Measurements from ENCODE around the gene SOX13.
"Not testable (repeated sequence)": the region's sequence is repeated elsewhere in the genome, so short reads cannot be mapped to it uniquely, and the experiment has no call there.

The SOX13 gene

DNA sequence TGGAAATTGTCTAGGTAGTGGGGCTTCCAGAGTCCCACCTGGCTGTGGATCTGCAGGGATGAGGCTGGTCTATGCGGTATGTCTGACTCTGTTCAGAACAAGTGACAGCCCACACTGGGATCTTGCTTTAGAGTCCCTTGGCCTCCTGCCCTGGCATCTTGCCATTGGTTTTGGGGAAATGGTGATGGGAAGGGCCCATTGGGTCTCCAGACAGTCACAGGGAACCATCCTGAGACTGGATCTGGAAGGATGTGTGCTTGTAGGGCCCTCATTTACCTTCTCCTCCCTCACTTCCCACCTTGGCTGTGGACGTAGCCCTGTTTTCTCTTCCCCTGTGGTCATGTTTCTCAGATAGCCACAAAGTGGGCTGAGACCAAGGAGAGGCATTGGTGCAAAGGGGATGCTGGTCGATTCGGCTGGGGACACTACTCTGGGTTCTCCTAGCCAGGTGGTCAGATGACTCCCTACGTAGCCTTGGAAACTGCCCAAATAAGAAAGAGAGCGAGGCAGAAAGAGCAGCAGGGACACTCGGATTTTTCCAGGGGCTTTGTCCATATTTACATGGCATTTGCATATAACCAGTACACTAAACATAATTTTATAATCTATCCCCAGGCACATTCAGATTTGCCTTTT, 15.1 kb downstream of the SOX13 start:
- DNase-seq: no peak

DNA sequence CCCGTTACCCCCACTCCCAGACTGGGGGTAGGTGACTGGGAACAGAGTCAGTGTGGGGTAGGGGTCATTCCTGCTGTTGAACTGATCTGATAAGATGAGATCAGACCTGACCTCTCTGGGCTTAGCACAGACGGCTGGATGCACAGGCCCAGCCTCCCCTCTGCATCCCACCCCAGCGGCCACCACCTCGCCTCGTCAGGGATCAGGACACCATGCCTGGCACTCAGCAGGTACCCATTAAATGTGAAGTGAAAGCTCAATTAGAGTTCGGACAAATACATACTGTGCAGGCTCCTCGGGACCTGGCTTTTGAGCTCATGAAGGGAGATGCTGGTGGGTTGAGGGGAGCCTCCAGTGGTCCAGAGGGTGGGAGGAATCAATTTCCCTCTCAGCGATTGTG, 15.7 kb downstream of the SOX13 start:
- DNase-seq: no peak

DNA sequence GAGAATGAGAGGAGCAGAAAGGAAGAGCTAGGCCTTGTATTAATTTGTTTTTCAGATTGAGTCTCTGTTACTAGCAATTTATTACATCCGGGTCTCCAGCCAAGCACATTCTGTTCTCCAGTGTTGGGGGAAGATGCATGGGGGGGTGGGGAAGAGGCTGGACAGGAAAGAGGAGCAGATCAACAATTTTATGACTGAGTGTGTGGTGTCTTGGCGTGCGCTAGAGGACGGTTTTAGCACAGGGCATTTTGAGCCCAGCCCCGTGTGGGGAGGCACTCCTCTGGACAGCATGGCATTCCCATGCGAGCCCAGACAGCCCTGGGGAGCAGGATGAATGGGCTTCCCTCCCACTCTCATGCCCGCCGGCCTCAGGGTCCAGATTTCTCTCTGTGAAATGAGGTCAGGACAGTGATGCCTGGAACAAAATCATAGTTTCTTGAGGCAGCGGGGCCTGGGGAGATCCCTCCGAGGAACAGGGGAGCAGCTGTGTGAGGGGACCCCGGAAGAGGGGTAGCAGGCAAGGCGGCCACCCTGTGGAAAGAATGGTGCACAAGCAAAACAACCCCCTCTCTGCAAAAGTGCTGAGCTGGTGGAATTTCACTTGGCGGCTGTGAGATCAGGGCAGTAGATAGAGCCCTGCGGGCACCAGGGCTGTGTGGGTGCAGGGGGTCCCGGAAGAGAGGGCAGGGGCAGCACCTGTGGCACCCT, 16.3 kb downstream of the SOX13 start:
- DNase-seq: no peak

DNA sequence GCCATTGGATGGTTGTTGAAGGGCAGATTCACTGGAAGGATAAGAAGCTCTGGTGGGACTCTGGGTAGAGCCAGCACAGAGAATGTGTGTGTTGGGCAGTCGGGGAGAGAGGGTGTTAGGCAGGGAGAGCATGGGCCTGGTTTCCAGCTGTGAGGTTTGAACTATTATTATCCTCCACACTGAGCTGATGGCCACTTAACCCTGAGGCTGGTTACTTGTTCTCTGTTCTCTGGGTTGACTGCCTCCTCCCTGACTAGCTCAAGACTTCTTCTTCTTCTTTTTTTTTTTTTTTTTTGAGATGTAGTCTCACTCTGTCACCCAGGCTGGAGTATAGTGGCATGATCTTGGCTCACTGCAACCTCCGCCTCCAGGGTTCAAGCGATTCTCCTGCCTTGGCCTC, 17.2 kb downstream of the SOX13 start:
- not testable (repeated sequence) for DNase-seq

DNA sequence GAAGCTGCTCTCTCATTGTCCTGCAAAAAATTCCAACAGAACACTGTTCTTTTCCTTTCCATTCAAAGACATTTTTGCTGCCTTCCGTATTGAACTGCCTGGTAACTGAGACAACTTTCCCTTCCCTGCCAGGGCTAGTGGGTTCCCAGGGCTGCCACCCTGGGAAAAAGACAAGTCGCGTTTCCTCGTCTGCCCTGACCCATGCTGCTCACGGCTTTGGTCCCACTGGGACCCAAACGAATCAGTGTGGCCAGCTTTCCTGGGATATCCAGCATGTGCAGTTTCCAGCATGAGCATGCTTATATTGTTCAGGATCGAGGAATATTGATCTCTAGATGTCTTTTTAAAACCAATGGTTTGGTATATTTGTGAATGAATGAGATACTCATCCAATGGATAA, 18.2 kb downstream of the SOX13 start:
- no peak for DNase-seq

DNA sequence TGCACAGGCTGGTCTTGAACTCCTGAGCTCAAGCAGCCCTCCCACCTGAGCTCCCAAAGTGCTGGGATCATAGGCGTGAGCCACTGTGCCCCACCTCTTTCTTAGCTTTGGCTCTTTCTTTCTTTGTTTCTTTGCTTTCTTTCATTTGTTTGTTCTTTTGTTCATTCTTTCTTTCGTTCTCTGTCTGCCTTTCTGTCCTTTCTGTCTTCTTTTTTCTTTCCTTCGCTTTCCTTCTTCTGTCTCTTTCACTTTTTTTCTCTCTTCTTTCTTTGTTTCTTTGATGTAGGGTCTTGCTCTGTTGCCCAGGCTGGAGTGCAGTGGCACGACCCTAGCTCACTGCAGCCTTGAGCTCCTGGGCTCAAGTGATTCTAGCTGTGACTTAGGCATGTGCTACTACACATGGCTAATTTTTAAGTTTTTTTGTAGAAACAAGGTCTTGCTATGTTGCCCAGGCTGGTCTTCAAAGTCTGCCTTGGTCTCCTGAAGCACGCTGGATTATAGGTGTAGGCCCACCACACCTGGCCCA, 18.9 kb downstream of the SOX13 start:
- no peak for DNase-seq

DNA sequence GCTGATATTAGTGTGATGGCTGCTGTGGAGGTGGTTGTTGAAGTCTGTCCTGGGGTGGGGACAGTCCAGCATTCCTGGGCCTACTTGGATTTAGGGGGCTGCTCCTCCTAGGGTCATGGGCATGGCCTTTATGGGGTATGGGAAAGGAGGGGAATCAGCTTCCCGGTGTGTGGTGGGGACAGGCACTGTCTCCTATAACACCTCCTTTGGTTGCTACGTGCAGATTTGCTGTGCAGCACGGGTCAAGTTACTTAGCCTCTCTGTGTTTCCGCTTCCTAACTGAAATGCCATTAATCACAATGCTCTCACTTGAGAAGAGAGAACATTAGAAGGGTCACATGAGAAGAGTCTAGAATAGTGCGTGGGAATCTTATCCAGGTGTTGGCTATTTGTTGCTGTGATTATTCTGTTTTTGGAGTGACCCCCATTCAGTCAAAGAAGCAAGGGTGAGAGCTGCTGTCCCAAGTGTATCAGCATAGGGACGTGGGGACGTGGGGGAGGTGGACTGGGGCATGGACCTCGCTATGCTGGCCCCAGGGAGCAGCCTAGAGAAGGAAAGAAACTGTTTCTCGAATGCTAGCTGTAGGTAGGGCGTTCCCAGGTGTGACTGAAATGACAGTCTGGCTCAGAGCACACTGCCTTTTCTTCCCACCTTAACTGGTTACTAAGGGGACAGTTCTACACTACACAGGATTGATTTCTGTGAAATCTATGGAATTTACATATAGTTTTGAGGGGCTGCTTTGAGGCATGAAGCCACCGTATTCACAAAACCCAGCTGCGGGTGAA, 19.9 kb downstream of the SOX13 start:
- DNase-seq: no peak

DNA sequence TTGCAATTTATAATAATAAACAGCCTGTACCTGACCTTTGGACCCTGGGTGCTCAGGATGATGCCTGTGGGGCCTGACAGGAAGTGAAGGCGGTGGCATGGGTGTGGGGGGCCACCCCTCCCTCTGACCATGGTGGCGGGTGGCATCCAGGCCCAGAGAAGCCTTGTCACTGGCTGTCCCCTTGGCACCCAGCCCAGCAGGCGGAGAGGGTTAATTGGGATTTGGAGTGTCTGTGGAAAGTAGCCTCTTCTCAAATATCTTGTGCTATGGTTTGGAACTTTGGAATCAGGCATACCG, 20.5 kb downstream of the SOX13 start:
- no peak for DNase-seq

DNA sequence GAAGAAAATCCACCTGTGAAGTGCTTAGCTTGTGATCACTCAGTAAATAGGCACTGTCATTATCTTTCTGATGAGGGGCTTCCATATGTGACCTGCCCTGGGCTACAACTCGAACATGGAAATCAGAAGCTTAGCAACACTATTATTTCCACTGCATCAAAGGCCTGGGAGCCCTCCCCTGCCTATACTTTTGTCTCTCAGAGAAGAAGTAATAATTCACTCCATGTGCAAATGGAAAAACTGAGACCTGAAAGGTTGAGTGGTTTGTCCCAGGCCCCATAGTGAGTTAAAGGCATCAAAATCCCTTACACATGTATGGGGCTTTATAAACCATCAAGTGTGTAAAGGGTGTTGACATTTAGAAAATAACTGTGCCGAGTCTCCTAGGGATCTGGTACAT, 20.9 kb downstream of the SOX13 start:
- no peak for DNase-seq

DNA sequence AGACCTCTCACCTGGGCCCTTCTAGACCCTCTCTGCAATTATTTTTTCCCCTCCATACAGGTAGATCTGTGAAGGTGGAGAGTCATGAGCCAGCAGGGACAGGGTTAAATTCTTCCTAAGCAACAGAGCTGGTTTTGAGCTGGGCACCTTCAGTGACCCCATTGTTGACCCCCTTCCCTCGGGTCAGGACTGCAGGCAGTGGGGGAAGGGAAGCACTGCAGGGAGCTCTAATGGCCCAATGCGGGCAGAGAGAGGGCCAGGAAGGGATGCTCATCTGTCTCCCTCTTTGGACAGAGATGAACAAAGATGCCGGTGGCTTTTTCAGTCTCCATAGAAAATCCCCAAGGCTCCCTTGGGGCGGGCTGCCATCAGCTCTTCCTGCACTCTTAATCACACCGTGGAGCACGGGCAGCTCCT, 21.4 kb downstream of the SOX13 start:
- DNase-seq: no peak

DNA sequence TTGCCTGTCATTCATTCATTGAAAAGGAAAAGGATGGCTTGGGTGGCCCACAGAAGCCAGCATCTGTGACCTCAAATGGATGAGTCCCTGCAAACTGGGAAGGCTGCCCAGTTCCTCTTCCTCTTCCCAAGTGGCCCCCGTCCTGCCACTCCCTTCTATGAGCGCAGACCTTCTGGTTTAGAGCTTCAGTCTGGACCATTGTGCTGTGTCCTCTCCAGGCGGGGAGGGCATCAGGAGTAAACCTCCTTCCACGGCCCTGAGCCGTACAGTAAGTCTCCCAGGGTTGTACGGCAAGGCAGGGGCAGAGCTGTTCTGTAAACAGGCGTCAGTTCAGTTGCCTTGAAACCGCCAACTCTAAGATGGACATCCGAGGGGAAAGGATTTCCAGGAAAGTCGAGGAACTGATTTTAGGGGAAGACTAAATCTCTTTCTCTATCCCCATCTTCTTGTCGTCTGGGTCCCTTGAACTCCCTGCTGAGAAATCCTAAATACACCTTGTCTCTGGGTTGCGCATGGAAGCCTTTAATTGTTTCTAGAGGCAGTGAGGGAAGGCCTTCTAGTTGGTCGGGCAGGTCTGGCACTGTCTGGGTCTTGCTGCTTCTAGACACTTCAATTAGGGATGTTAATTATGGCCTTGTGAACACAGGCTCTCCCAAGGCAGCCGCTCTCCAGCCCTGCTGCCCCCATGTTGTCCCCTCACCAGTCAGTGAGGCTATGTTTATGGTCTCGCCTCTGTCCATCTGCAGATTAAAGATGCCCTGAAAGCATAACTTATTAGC, 22.1 kb downstream of the SOX13 start:
- no peak for DNase-seq

DNA sequence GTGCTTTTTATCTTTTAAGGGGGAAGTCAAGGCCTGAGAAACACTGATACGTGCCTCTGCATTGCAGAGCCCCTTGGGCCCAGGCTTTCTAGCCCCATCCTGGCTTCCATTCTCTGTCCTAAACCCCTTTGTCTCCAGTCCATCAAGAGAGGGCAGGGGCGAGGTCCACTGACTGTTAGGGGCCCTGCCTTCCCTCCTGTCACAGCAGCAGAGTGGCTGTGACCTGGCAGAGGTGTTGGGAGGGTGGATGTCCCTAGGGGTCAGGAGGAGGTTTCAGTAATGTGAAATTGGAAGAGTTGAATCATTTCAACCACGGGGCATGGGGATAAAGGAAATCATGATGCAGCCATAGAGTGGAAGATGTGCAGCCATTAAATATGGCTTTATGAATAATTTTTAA, 24.0 kb downstream of the SOX13 start:
- DNase-seq: no peak

DNA sequence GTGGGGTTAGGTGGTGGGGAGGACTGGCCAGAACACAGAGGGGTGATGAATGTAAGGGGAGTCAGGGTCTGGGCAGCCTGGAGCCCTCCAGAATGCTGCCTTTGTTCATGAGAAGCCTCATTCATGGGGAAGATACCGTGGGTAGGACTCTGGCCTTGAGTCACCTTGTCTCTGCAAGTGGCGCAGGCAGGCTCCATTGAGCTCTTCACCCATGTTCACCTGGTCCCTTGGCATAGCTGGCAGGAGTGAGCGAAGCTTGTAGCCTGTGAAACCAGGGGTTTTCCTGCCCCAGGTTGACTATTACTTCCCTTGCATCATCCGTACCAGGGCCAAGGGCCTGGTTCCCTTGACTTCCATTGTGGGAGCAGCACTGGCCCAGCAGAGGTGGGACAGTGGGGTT, 25.8 kb downstream of the SOX13 start:
- DNase-seq: no peak

DNA sequence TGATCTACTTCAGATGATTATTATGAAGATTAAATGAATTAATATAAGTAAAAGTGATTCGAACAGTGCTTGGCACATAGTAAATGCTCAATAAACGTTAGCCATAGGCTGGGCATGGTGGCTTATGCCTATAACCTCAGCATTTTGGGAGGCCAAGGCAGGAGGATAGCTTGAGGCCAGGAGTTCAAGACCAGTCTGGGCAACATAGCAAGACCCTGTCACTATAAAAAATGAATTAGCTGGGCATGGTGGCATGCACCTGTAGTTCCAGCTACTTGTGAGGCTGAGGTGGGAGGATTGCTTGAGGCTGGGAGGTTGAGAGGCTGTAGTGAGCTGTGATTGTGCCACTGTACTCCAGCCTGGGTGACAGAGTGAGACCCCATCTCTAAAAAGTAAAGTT, 26.8 kb downstream of the SOX13 start:
- not testable (repeated sequence) for DNase-seq

DNA sequence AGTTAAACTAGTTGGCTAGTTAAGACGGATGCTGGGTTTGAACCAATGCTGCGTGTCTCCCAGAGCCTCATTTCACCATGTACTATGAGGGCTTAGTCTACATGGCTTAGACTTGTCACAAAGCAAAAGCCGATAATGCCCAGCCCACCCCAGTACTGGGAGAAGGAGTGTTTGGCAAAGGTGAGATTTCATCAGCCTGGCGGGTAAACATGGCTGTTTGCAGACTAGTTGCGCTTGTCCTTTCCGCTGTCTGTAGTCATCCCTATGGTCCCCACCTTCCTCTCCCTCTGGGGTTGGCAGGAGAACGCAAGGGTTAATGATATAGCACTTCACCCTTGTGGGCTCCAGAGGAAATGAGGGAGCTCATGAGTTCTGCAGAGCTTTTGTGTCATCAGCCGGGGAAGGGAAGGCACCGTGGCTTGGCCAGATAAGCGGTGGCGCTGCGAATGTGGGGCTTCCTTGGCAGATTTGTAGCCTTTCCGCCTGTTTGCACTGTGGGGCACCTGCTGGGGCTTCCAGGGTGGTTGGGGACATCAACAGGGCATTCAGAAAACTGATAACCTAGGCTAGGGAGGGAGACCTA, 29.2 kb downstream of the SOX13 start:
- DNase-seq: no peak

DNA sequence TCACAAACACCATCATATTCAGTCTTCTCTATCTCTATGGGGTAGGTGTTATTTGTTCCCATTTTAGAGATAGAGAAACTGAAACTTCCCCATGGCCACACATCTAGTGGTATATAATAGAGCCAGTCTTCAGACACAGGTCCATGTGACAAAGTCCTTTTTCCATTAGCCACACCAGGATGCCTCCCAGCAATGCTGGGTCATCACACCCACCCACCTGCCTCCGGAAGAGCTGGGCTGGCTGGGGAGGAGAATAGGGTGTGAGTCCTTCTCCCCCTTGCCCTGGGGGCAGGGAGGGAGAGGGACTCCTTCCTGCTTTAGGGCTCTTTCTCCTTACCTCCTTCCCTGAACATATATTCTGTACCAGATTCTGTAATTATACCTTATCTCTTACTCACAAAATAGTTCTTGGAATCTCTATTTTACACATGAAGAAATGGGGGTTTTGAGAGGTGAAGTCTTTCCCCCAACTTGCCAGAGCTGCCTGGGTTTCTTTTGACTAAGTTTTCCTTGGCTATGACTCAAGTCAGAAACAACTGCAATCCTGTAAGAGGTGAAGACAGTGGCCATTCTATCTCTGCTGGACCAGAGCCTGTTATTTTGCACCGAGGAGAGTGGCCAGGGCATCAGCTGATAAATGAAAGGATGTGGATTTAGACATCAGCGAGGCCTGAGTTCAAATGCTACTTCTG, 30.0 kb downstream of the SOX13 start:
- no peak for DNase-seq

DNA sequence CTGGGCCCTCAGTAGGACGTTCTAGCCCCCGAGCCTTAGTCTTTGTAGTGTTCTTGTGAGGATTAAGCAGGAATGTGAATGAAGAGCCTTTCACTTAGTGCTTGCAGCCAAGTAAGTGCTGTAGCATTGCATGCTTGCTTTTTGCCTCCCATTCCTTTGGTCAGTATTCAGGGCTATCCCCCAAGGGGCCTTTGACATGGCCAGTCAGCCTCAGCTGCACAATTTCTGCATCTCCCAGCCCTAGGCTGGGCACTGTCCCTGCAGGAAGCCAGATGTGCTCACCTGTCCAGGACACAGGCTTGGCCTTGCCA, 30.5 kb downstream of the SOX13 start:
- DNase-seq: no peak

DNA sequence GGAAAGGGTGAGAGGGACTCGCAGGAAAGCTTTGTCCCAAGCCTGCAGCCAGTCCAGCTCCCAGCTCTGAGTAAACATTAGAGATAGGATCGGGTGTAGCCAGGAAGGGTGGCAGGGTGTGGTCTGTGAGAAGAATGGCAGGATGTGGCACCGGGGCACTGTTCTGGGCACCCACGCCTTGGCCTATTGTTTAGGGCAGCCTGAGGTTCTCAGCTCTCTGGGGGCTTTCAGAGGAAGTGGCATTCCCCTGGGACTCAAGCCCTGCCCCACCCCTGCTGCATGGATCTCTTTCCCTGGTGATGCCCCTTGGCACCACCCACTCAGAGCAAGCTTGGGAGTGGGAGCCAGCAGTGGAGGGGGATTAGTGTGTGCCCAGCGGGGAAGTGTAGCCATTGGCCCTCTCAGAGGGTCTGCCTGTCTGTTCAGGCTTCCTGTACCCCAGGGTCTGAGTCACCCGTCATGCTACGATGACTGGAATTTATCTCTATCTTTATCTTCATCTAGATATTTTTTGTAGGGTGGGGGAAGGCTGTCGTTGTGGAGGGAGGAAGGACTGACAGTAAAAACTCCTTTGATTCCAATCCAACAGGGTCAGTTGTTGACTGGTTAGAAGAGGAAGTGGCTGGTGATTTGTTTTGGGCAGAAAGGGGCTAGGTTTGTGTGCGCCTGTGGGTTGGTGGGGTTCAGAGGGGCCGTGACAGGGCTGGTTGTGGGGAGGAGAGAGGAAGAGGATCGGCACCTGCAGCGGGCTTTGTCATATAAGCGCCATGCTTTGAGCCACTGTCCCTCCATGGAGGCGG, 31.6 kb downstream of the SOX13 start:
- DNase-seq: no peak

DNA sequence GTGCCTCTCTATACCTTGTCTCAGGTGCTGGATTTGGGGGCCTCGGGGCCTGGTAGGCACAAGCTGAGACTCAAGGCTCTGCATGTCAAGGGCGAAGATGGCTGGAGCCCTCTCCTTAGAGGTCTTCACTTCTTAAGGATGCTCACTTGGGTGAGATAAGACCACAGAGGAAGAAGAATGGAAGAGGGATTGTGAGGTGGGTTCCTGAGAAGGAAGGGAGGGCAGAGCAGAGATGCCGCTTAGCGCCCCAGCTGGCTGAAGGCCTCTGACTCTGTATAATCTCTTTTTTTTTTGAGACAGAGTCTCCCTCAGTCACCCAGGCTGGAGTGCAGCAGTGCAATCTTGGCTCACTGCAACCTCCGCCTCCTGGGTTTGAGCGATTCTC, 32.2 kb downstream of the SOX13 start:
- DNase-seq: no peak

DNA sequence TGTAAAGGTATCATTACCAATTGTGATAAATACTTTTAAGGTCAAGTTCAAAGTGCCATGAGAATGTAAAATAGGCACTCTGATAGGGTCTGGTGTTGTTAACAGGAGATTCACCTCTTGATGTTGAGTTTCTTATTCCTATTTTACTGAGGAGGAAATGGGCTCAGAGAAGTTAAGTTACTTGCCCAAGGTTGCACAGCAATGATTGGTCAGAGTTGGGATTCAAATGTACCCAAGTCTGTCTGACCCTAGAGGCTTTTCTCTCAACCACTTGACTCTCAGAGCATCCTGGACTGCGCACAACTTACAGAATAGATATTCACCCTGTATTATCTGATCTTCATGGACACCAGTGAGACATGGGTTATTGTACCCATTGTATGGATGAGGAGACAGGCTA, 33.9 kb downstream of the SOX13 start:
- DNase-seq: no peak

DNA sequence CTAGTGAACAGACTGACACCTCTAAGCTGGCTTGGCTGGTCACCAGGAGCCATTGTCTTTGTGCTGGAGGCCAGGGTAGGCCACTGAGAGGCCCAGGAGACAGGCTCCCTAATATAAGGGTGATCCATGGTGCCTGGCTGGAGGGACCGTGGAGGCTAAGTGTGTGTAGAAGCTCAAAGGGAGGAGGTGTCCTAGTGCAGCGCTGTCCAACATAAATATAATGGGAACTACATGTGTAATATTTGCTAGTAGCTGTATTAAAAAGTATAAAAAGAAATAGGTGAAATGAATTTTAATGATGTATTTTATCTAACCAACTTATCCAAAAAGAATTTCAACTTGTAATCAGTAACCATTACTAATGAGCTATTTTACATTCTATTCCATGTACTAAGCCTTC, 35.0 kb downstream of the SOX13 start:
- DNase-seq: no peak

Measured in DMS 273 treated with DMSO at 0.1 percent for 48 hours (cell line).